Measurements from ENCODE around the gene UBE2B.
A peak's percentile ranks its signal among the peaks of the same experiment; 100 is the strongest.

Gene UBE2B

GRCh38 chr5:134437340-134437846, 66.0 kb downstream of the UBE2B start:
- H3K4me3 ChIP-seq (replicated peaks; ENCODE audit: insufficient read depth, low read length) = no peak overlapping the region
- no peak for TF ChIP-seq POLR2AphosphoS5 (IDR thresholded peaks at IDR 0.05; ENCODE audit: low read depth)
- TF ChIP-seq SPI1 (IDR thresholded peaks at IDR 0.05; ENCODE audit: borderline replicate concordance, low read depth) = no peak
- TF ChIP-seq, protein P1, sequence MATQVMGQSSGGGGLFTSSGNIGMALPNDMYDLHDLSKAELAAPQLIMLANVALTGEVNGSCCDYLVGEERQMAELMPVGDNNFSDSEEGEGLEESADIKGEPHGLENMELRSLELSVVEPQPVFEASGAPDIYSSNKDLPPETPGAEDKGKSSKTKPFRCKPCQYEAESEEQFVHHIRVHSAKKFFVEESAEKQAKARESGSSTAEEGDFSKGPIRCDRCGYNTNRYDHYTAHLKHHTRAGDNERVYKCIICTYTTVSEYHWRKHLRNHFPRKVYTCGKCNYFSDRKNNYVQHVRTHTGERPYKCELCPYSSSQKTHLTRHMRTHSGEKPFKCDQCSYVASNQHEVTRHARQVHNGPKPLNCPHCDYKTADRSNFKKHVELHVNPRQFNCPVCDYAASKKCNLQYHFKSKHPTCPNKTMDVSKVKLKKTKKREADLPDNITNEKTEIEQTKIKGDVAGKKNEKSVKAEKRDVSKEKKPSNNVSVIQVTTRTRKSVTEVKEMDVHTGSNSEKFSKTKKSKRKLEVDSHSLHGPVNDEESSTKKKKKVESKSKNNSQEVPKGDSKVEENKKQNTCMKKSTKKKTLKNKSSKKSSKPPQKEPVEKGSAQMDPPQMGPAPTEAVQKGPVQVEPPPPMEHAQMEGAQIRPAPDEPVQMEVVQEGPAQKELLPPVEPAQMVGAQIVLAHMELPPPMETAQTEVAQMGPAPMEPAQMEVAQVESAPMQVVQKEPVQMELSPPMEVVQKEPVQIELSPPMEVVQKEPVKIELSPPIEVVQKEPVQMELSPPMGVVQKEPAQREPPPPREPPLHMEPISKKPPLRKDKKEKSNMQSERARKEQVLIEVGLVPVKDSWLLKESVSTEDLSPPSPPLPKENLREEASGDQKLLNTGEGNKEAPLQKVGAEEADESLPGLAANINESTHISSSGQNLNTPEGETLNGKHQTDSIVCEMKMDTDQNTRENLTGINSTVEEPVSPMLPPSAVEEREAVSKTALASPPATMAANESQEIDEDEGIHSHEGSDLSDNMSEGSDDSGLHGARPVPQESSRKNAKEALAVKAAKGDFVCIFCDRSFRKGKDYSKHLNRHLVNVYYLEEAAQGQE (IDR thresholded peaks at IDR 0.05; ENCODE audit: insufficient replicate concordance, low read depth) = no peak
- TF ChIP-seq, protein P2, sequence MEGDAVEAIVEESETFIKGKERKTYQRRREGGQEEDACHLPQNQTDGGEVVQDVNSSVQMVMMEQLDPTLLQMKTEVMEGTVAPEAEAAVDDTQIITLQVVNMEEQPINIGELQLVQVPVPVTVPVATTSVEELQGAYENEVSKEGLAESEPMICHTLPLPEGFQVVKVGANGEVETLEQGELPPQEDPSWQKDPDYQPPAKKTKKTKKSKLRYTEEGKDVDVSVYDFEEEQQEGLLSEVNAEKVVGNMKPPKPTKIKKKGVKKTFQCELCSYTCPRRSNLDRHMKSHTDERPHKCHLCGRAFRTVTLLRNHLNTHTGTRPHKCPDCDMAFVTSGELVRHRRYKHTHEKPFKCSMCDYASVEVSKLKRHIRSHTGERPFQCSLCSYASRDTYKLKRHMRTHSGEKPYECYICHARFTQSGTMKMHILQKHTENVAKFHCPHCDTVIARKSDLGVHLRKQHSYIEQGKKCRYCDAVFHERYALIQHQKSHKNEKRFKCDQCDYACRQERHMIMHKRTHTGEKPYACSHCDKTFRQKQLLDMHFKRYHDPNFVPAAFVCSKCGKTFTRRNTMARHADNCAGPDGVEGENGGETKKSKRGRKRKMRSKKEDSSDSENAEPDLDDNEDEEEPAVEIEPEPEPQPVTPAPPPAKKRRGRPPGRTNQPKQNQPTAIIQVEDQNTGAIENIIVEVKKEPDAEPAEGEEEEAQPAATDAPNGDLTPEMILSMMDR (IDR thresholded peaks at IDR 0.05; ENCODE audit: insufficient read depth, low read length) = no peak
- TF ChIP-seq GABPA (IDR thresholded peaks at IDR 0.05; ENCODE audit: low read depth) = no peak
- peak overlapping the region; percentile 51 for H3K27ac ChIP-seq (replicated peaks)
- no peak for DNase-seq (ENCODE audit: low read depth in 1 of 2, low spot score in 1 of 2)
- no peaks in the 10 kb centered on the region for H3K27me3 ChIP-seq (ENCODE audit: insufficient read depth, poor library complexity, severe bottlenecking)

- Histone ChIP-seq H3K27ac (replicated peaks) (no peak overlapping the region), H3K27me3 (ENCODE audit: insufficient read depth, poor library complexity, severe bottlenecking) (no peaks in the 10 kb centered on the region), H3K4me3 (replicated peaks; ENCODE audit: insufficient read depth, low read length) (no peak overlapping the region)
- no peak for DNase-seq (ENCODE audit: low read depth in 1 of 2, low spot score in 1 of 2)
- no peak for TF ChIP-seq POLR2AphosphoS5 (IDR thresholded peaks at IDR 0.05; ENCODE audit: low read depth)
- no peak for TF ChIP-seq SPI1 (IDR thresholded peaks at IDR 0.05; ENCODE audit: borderline replicate concordance, low read depth)
- TF ChIP-seq, protein P2 (IDR thresholded peaks at IDR 0.05; ENCODE audit: insufficient read depth, low read length) = no peak
- TF ChIP-seq, protein P1 (IDR thresholded peaks at IDR 0.05; ENCODE audit: insufficient replicate concordance, low read depth) = no peak
- TF ChIP-seq GABPA (IDR thresholded peaks at IDR 0.05; ENCODE audit: low read depth) = no peak
These were observed 66.6 kb downstream of the UBE2B start for GRCh38 chr5:134437847-134438581.

DNA sequence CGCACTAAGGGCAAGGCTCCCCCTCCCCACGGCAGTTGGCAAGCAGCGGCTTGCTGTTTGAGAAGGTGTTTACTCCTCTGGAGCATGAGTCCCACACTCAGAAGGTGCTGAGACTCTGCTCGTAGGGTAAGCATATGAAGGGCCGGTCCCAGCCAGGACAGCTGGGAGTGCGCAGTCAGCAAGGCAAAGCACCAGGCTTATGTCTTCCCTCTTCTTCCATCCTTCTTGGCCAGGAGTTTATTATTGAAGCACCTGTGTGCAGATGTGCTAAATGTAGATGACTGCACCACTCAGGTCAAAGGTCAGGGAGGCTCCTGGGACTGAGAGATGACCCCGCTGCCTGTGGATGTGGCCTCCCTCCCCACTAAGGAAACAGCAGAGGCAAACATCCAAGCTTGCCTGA, 67.4 kb downstream of the UBE2B start:
- TF ChIP-seq, protein P1 (IDR thresholded peaks at IDR 0.05; ENCODE audit: insufficient replicate concordance, low read depth) = no peak
- TF ChIP-seq SPI1 (IDR thresholded peaks at IDR 0.05; ENCODE audit: borderline replicate concordance, low read depth) = no peak
- TF ChIP-seq, protein P2 (IDR thresholded peaks at IDR 0.05; ENCODE audit: insufficient read depth, low read length) = no peak
- TF ChIP-seq GABPA (IDR thresholded peaks at IDR 0.05; ENCODE audit: low read depth) = no peak
- TF ChIP-seq POLR2AphosphoS5 (IDR thresholded peaks at IDR 0.05; ENCODE audit: low read depth) = no peak
- no peak for DNase-seq (ENCODE audit: low read depth in 1 of 2, low spot score in 1 of 2)
- Histone ChIP-seq H3K4me3 (replicated peaks; ENCODE audit: insufficient read depth, low read length) (no peak overlapping the region), H3K27ac (replicated peaks) (no peak overlapping the region), H3K27me3 (ENCODE audit: insufficient read depth, poor library complexity, severe bottlenecking) (no peaks in the 10 kb centered on the region)
